Suppressor macrophage treated with lipopolysaccharide for 4 hours (primary cell): ENCODE data around the gene PHF5A.

Experiments
- DNase-seq: peaks from one replicate; pipeline ENCODE4 v3.0.0-alpha.2; 2020

Gene PHF5A, protein sequence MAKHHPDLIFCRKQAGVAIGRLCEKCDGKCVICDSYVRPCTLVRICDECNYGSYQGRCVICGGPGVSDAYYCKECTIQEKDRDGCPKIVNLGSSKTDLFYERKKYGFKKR

GRCh38 chr22:41468381-41469217 lies at the start of gene PHF5A, which contains the start of gene ACO2:
PHF5A (minus strand) TSS chr22:41468692; CDS start chr22:41468653, 39 bp downstream.
ACO2 (plus strand) TSS chr22:41469117; CDS start chr22:41469147, 30 bp downstream.
- peak; percentile 99 for DNase-seq

- DNase-seq = no peak
Measured at GRCh38 chr22:41518048-41518347, 49.5 kb upstream of the PHF5A start.

DNA sequence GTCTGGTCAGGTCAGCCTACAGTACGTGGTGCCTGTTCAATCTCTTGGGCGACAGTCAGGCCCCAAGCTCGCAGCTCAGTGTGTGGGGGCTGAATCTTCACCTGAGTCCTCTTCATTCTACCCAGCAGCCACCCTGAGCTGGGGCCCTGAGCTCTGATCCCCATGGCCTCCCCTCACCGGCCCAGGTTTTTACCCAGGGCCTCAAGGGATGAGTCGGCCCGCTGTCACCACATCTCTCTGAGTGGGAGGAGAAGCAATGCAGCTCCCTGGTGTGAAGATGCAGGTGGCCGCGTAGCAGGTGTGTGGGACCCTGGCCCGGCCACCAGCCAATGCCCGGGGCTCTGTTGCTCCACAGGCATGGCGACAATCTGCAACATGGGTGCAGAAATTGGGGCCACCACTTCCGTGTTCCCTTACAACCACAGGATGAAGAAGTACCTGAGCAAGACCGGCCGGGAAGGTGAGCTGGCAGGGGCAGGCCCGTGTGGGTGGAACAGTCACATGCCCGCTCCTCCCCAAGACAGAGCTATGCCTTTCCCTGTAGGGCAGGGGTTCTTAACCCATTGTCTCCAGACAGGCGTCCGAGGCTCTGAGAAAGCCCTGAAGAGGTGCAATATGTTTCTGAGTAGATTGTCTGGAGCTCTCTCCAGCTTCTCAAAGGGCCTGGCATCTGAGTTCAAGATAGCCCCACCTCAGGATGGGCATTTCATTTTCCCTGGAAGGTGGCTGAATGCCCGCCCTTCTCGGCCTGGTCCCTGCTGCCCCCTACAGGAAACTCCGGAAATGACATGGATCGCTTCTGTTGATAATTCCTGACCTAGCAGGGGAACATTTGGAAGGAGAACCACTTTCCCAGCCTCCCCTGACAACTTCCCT lies 48.9 kb upstream of the PHF5A start:
- DNase-seq = peak; percentile 58

- no peak for DNase-seq
Measured at GRCh38 chr22:41516462-41516861, 48.0 kb upstream of the PHF5A start.

- DNase-seq = no peak
Measured at GRCh38 chr22:41513391-41513790, 44.9 kb upstream of the PHF5A start.

GRCh38 chr22:41512421-41513194 lies 44.1 kb upstream of the PHF5A start:
- no peak for DNase-seq

GRCh38 chr22:41511521-41511968 lies 43.1 kb upstream of the PHF5A start:
- DNase-seq = no peak

DNA sequence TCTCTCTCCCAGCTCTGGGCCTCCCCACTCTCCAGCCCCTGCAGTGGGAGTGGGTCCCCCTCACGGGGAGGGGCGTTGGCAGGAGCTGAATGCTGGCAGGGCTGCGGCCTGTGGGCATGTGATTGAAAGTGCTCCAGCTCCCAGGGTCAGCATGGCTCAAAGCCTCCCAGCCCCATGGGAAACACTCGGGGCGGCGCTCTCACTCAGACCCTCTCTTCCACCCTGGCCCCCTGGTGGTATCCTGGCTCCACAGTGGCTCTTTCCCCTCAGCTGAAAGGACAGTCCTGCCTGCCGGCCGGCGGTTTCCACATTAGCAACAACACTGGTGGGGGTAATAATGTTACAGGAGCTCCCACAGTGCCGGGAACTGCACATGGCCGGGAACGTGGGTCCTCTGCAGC lies 40.3 kb upstream of the PHF5A start:
- DNase-seq = no peak

GRCh38 chr22:41507330-41508063 lies 39.0 kb upstream of the PHF5A start:
- DNase-seq = no peak

DNA sequence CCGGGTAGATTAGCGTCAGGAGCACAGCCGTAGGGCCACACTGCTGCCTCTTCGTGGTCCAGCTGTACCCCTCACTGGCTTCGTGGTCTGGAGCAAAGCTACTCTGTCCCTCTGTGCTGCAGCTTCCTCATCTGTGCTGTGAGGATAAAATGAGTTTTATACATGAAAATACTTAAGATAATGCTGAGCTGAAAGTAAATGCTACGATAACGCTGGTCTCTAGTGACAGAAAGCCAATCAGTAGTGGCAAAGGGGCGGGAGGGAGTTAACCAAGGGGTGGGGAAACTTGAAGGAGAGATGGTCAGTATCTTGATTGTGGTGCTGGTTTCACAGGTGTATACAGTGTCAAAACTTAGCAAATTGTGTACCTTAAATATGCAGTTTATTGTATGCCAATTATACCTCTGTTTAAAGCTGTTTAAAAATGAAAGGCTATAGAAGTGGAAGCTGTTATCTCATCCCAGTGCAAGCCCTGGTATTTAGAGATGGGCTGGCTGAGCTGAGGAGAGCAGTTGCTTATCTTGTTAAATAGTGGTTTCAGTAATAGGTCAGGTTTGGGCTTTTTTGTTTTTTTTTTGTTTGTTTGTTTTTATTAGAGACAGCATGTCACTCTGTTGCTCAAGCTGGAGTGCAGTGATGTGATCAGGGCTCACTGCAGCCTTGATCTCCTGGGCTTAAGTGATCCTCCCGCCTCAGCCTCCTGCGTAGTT lies 37.2 kb upstream of the PHF5A start:
- DNase-seq = no peak

- no peak for DNase-seq
Measured at GRCh38 chr22:41504816-41505215, 36.3 kb upstream of the PHF5A start.

GRCh38 chr22:41504397-41504796 lies 35.9 kb upstream of the PHF5A start:
- DNase-seq = no peak

GRCh38 chr22:41501209-41501608 lies 32.7 kb upstream of the PHF5A start:
- peak; percentile 18 for DNase-seq

GRCh38 chr22:41500303-41500702 lies 31.8 kb upstream of the PHF5A start:
- no peak for DNase-seq

DNA sequence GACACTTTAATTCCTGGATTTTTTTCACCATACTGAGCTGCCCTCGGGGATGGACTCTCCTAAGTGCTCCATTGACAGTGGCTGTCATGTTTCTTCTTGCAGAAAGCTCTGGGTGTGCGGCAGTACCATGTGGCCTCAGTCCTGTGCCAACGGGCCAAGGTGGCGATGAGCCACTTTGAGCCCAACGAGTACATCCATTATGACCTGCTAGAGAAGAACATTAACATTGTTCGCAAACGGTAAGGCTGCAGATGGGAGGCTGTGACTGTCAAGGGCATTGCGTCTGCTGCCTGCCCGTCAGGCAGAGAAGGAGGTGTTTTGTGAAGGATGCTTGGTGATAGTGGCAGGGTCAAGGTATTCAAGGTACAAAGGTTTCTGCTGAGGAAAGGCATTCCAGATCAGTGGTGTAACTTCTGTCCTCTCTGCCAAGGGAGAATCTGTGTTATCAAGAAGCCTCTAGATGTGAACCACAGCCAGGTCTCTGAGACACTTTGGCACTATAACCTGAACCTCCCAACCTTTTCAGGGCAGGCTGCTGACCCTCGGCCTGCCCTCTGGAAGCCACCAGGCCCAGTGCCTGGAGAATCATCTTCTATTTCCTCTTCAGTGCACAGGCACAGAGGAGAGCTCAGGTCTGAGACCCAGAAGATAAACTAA lies 31.3 kb upstream of the PHF5A start:
- no peak for DNase-seq

DNA sequence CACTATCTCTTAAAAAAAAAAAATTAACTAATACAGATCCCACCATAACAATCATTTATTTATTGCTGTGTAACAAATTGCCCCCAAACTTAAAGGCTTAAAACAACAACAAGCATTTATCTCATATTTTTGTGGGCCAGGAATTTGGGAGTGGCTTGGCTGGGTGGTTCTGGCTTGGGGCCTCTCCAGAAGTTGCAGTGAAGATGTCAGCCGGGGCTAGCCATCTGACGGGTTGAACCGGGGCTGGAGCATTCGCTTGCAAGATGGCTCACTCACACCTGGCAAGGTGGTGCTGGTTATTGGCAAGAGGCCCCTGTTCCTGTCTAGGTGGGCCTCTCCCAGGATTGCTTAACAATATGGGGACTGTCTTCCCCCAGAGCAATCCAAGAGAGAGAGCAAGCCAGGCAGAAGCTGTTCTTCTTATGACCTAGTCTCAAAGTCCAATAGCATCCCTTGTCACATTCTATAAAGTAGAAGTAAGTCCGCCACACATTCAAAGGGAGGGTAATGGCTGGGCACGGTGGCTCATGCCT lies 29.9 kb upstream of the PHF5A start:
- no peak for DNase-seq

DNA sequence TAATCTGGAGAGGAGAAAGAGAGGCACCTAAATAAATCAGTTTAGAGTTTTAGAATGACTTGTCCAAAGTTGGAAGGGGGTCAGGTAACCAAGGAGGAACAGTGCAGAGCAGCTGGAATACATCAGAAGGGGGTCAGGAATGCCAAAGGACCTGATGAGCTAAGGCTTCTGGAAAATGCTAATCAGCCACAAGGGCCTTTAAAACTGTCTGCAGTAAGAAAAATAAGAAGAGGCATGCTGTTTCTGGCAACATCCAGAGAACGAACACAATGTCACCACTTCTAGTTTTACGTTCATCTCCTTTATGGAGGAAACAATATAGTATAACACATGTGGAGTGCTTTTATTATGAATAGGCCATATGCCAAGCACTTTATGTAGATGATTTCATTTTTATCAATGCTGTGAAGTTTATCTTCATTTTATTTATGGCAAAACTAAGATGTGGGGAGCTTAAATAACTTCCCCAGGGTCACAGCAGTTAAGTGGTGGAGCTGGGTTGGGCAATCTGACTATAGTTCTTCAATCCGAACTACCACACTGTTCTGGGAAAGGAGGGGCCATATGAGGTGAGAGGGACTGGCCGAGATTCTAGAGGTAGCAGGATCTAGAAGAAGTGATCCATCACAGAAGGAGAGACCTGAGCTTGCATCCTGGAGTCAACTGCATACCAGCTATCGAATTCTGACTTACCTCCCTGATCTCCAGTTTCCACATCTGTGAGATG lies 23.0 kb upstream of the PHF5A start:
- DNase-seq = no peak

DNA sequence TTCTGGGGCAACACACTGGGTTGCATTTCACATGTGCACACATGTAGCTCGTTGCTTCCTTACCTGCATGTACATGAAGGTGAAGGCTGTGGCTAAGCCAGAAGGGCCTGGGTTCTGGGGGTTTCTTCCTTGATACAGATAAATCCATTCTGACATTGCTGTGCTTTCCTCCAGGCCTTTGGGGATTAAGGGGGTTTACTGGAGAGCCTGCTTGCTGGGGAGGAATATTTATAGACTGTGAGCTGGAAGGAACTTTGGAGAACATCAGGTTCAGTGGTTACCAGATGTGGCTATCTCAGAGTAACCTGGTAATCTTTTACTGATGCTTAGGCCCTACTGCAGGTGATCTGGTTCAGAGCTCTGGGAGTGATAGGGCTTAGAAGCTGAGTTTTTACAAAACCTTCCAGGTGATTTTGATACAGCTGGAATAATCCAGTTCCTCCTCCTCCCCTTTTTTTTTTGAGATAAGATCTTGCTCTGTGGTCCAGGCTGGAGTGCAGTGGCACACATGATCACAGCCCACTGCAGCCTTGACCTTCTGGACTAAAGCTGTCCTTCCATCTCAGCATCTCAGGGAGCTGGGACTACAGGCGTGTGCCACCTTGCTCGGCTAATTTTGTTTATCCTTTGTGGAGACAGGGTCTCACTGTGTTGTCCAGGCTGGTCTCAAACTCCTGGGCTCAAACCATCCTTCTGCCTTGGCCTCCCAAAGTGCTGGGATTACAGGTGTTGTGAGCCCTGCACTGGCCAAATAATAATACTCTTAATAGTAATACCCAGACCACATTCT lies 20.3 kb upstream of the PHF5A start:
- DNase-seq = no peak

DNA sequence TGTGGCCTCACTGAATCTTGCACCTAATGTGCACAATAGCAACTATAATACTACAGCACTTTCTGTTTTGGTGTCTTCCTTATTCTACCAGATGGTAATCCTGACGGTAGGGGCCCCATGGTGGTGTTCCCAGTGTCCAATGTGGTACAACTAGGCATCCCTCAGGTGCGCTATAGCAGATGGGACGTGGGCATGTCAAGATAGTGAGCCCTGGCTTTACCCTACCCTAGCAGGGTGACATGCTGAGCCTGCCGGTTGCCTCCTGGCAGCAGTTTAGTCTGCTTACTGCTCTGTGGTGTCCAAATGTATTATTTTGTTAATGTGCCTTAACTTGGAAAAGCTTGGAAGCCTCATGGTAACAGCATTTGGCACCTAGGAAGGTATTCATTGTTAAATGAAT lies 19.6 kb upstream of the PHF5A start:
- DNase-seq = no peak
